OCI-M2 (cell line): ENCODE data around the gene C16orf46.
A peak's percentile ranks its signal among the peaks of the same experiment; 100 is the strongest.

Source experiments
- DNase-seq: peaks from one replicate; lab custom pipeline; 2025; ENCODE audit not compliant: unreplicated experiment; lab: John Stamatoyannopoulos, UW

The C16orf46 gene

GRCh38 chr16:81076566-81077075, 417 bp downstream of the C16orf46 start:
- peak; percentile 91 for DNase-seq

GRCh38 chr16:81073560-81074330, 3.3 kb downstream of the C16orf46 start:
- no peak for DNase-seq

GRCh38 chr16:81071805-81072204, 5.2 kb downstream of the C16orf46 start:
- no peak for DNase-seq

GRCh38 chr16:81070979-81071378, 6.1 kb downstream of the C16orf46 start:
- no peak for DNase-seq

- no peak for DNase-seq
Observed at GRCh38 chr16:81069063-81069462, 8.0 kb downstream of the C16orf46 start.

GRCh38 chr16:81067166-81067565, 9.9 kb downstream of the C16orf46 start:
- DNase-seq: no peak

- DNase-seq: no peak
Observed at GRCh38 chr16:81066681-81067080, 10.4 kb downstream of the C16orf46 start.

- DNase-seq: no peak
Observed at GRCh38 chr16:81061871-81062608, 15.0 kb downstream of the C16orf46 start.

GRCh38 chr16:81061307-81061640, 15.8 kb downstream of the C16orf46 start:
- no peak for DNase-seq

- DNase-seq: no peak
Observed at GRCh38 chr16:81060576-81061306, 16.3 kb downstream of the C16orf46 start.

- no peak for DNase-seq
Observed at GRCh38 chr16:81053761-81054160, 23.3 kb downstream of the C16orf46 start.

- DNase-seq: no peak
Observed at GRCh38 chr16:81042821-81043220, 34.2 kb downstream of the C16orf46 start.

- DNase-seq: no peak
Observed at GRCh38 chr16:81041696-81042095, 35.3 kb downstream of the C16orf46 start.

- DNase-seq: no peak
Observed at GRCh38 chr16:81040842-81041241, 36.2 kb downstream of the C16orf46 start.

GRCh38 chr16:81040131-81040530, 36.9 kb downstream of the C16orf46 start:
- DNase-seq: no peak

- DNase-seq: no peak
Observed at GRCh38 chr16:81036751-81037350, 40.2 kb downstream of the C16orf46 start.

GRCh38 chr16:81035975-81036750, 40.9 kb downstream of the C16orf46 start:
- no peak for DNase-seq

GRCh38 chr16:81035398-81035974, 41.6 kb downstream of the C16orf46 start, which contains the start of gene ATMIN:
Gene ATMIN (plus strand): TSS chr16:81035842. CDS start chr16:81035871, 29 bp downstream.
- no peak for DNase-seq

- no peak for DNase-seq
Observed at GRCh38 chr16:81029930-81030604, 47.0 kb downstream of the C16orf46 start.
